SK-N-SH treated with all-trans-retinoic acid at 6 μM for 48 hours (cell line): ENCODE measurements around the gene PIK3R5.

ENCODE experiments used
- ATAC-seq: fragments of 200-7000 bp; cut with Tn5 transposase; 3 replicates; pipeline ENCODE4 v1.9.1; 2020; ENCODE audit warnings: mild to moderate bottlenecking, moderate library complexity
- ARNTL ChIP-seq: fragments of 450-650 bp; formaldehyde crosslinking; IDR thresholded peaks from 2 replicates; pipeline ENCODE4 v1.5.0; 2020; ENCODE audit warnings: low read depth, mild to moderate bottlenecking, moderate library complexity, borderline replicate concordance
- BACH2 ChIP-seq: fragments of 250-450 bp; sonication (Bioruptor Pico); IDR thresholded peaks from 2 replicates; pipeline ENCODE4 v1.9.0; 2021; ENCODE audit warnings: mild to moderate bottlenecking, borderline replicate concordance
- CREB5 ChIP-seq: fragments of 250-450 bp; sonication (Bioruptor Pico); IDR thresholded peaks from 2 replicates; pipeline ENCODE4 v1.5.1; 2020; ENCODE audit warnings: low read depth, mild to moderate bottlenecking, moderate library complexity
- CSDC2 ChIP-seq: fragments of 250-450 bp; sonication (Bioruptor Pico); IDR thresholded peaks from 2 replicates; pipeline ENCODE4 v1.5.0; 2020; ENCODE audit warnings: mild to moderate bottlenecking, moderate library complexity
- CSRNP3 ChIP-seq: fragments of 250-450 bp; sonication (Bioruptor Pico); IDR thresholded peaks from 2 replicates; pipeline ENCODE4 v1.5.1; 2021; ENCODE audit warnings: mild to moderate bottlenecking, moderate library complexity
- ESRRG ChIP-seq: fragments of 250-450 bp; sonication (Bioruptor Pico); IDR thresholded peaks from 2 replicates; pipeline ENCODE4 v1.6.1; 2021; ENCODE audit warnings: mild to moderate bottlenecking
- OSR1 ChIP-seq: fragments of 250-450 bp; sonication (Bioruptor Pico); IDR thresholded peaks from 2 replicates; pipeline ENCODE4 v1.8.0; 2022; ENCODE audit warnings: moderate library complexity, mild to moderate bottlenecking, inconsistent platforms
- PATZ1 ChIP-seq: fragments of 250-450 bp; sonication (Bioruptor Pico); IDR thresholded peaks from 2 replicates; pipeline ENCODE4 v1.8.0; 2020; ENCODE audit warnings: mild to moderate bottlenecking, moderate library complexity, borderline replicate concordance
- POU6F1 ChIP-seq: fragments of 250-450 bp; sonication (Bioruptor Pico); IDR thresholded peaks from 2 replicates; pipeline ENCODE4 v1.8.0; 2021; ENCODE audit warnings: low read depth, mild to moderate bottlenecking, moderate library complexity, borderline replicate concordance
- RARB ChIP-seq: fragments of 250-450 bp; sonication (Bioruptor Pico); IDR thresholded peaks from 2 replicates; pipeline ENCODE4 v1.8.0; 2021; ENCODE audit warnings: mild to moderate bottlenecking, moderate library complexity
- SNAI2 ChIP-seq: fragments of 250-450 bp; sonication (Bioruptor Pico); IDR thresholded peaks from 2 replicates; pipeline ENCODE4 v1.5.0; 2020; ENCODE audit warnings: mild to moderate bottlenecking, moderate library complexity
- TCF4 ChIP-seq: fragments of 250-450 bp; sonication (Bioruptor Pico); IDR thresholded peaks from 2 replicates; pipeline ENCODE4 v1.8.0; 2021; ENCODE audit warnings: mild to moderate bottlenecking, moderate library complexity, borderline replicate concordance
- TOX ChIP-seq: fragments of 250-450 bp; sonication (Bioruptor Pico); IDR thresholded peaks from 2 replicates; pipeline ENCODE4 v1.8.0; 2021; ENCODE audit warnings: mild to moderate bottlenecking, moderate library complexity, borderline replicate concordance
- ZC3H10 ChIP-seq: fragments of 250-450 bp; sonication (Bioruptor Pico); IDR thresholded peaks from 2 replicates; pipeline ENCODE4 v1.5.1; 2021; ENCODE audit warnings: mild to moderate bottlenecking, moderate library complexity
- ZFP3 ChIP-seq: fragments of 250-450 bp; sonication (Bioruptor Pico); IDR thresholded peaks from 2 replicates; pipeline ENCODE4 v1.5.0; 2020; ENCODE audit warnings: mild to moderate bottlenecking, moderate library complexity
- ZFP30 ChIP-seq: fragments of 450-650 bp; formaldehyde crosslinking; IDR thresholded peaks from 2 replicates; pipeline ENCODE4 v1.5.0; 2022; ENCODE audit warnings: mild to moderate bottlenecking, moderate library complexity
- ZNF565 ChIP-seq: fragments of 450-650 bp; formaldehyde crosslinking; conservative IDR thresholded peaks from 2 replicates; pipeline ENCODE4 v1.5.0; 2020; ENCODE audit warnings: low read depth, mild to moderate bottlenecking, moderate library complexity
- ZNF70 ChIP-seq: fragments of 450-650 bp; formaldehyde crosslinking; IDR thresholded peaks from 2 replicates; pipeline ENCODE4 v1.5.0; 2020; ENCODE audit warnings: mild to moderate bottlenecking, moderate library complexity
- ZNF8 ChIP-seq: fragments of 450-650 bp; formaldehyde crosslinking; IDR thresholded peaks from 2 replicates; pipeline ENCODE4 v1.5.0; 2020; ENCODE audit warnings: mild to moderate bottlenecking, moderate library complexity

PIK3R5 gene

GRCh38 chr17:8896641-8897635 is 68.6 kb downstream of the PIK3R5 start:
- ATAC-seq, result no peak
- TF ChIP-seq CSRNP3 (CRISPR knock-in tag) (no peak), RARB (no peak), SNAI2 (CRISPR knock-in tag) (no peak), TCF4 (CRISPR knock-in tag) (no peak), ZFP30 (no peak), ARNTL (no peak), CSDC2 (CRISPR knock-in tag) (no peak), BACH2 (CRISPR knock-in tag) (no peak), PATZ1 (CRISPR knock-in tag) (no peak), OSR1 (CRISPR knock-in tag) (no peak), ZNF70 (CRISPR knock-in tag) (no peak), ESRRG (CRISPR knock-in tag) (no peak)

- ATAC-seq, result no peak
- TF ChIP-seq TOX (CRISPR knock-in tag) (no peak), ESRRG (CRISPR knock-in tag) (no peak), ZC3H10 (CRISPR knock-in tag) (no peak), SNAI2 (CRISPR knock-in tag) (no peak), ZFP30 (no peak), CREB5 (CRISPR knock-in tag) (no peak)
Measured at GRCh38 chr17:8896087-8896486, 69.4 kb downstream of the PIK3R5 start.

GRCh38 chr17:8894673-8895578 is 70.6 kb downstream of the PIK3R5 start:
- ATAC-seq, result peak; percentile 95
- TF ChIP-seq ZNF8 (CRISPR knock-in tag), result no peak
- TF ChIP-seq OSR1 (CRISPR knock-in tag), result no peak
- no peak for TF ChIP-seq ZNF70 (CRISPR knock-in tag)
- TF ChIP-seq CREB5 (CRISPR knock-in tag), result no peak
- TF ChIP-seq ESRRG (CRISPR knock-in tag), result no peak
- TF ChIP-seq POU6F1 (CRISPR knock-in tag), result no peak
- no peak for TF ChIP-seq TOX (CRISPR knock-in tag)

- TF ChIP-seq ZNF565 (no peak), ZFP3 (CRISPR knock-in tag) (no peak), TOX (CRISPR knock-in tag) (no peak), TCF4 (CRISPR knock-in tag) (no peak), CREB5 (CRISPR knock-in tag) (no peak)
- peak; percentile 60 for ATAC-seq
Measured at GRCh38 chr17:8894202-8894671, 71.3 kb downstream of the PIK3R5 start.
